Glomerular visceral epithelial cell (primary cell): ENCODE data around the gene KRTAP1-1.
"Not testable (repeated sequence)": the region's sequence is repeated elsewhere in the genome, so short reads cannot be mapped to it uniquely, and the experiment has no call there.

Source experiments
- DNase-seq: peaks from one replicate; pipeline ENCODE4 v3.0.0-alpha.2; 2016; ENCODE audit errors: extremely low spot score

Gene KRTAP1-1

DNA sequence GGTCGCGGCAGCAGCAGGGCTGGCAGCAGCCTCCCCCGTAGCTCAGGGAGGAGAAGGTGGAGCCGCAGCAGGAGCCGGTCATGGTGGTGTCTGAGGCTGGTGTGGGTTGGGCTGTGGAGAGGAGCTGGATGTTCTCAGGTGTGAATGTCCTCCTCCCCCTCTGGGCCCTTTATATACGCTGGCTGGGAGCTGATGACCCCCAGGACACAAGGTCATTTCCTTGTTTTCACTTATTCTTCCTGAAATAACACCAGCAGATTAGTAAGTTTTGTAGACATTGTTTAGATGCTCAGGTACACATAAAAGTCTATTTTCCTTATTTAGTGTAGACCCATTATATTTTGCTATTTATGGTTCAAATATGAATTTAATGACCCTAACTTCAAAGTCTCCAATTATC, 13.9 kb upstream of the KRTAP1-1 start, which contains the start of gene KRTAP2-2:
Gene KRTAP2-2 (minus strand): TSS at position 101 of the 400 bp plus-strand sequence. CDS start 19 bp downstream, at position 82.
- not testable (repeated sequence) for DNase-seq

DNA sequence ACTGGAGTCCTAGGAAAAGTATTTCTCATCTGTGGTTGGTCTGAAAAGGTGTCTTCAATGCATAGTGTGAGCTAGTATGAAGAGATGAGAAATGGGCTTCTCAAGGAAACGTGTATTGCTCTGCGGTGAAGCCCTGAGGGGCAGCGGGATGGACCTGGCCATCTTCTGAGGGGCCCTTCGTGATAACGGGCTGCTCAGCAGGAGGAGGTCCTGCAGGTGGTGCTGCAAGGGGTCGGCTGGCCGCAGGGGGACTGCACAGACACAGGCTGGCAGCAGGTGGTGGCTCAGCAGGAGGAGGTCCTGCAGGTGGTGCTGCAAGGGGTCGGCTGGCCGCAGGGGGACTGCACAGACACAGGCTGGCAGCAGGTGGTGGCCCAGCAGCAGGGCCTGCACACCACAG, 13.3 kb upstream of the KRTAP1-1 start:
- DNase-seq = not testable (repeated sequence)

DNA sequence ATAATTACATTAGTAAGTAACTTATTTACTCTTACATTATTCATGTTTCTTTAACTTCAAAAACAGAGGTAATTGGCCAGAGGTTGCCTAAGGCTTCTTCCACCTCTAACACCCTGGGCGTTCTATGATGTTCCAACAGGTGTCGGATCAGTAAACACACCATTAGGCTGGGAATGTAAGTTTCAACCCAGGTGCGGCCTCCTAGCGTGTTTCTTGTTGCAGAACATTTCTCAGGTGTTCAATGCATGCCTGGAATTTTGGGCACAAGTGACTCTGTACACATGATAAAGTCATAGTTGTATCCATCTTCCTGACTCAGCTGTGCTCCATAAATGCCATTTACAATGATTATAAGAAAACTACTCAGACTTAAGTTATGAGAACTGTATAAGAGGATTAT, 12.8 kb upstream of the KRTAP1-1 start:
- DNase-seq = no peak

DNA sequence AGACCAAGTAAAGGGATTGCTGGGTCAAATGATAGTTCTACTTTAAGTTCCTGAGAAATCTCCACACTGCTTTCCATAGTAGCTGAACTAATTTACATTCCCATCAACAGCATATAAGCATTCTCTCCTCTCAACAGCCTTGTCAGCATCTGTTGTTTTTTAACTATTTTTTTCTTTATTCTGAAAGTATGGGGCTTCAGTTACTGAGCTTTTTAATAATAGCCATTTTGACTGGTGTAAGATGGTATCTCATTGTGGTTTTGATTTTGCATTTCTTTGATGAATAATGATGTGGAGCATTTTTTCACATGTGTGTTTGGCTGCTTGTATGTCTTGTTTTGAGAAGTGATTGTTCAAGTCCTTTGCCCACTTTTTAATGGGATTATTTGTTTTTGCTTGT, 11.3 kb upstream of the KRTAP1-1 start:
- DNase-seq = no peak

DNA sequence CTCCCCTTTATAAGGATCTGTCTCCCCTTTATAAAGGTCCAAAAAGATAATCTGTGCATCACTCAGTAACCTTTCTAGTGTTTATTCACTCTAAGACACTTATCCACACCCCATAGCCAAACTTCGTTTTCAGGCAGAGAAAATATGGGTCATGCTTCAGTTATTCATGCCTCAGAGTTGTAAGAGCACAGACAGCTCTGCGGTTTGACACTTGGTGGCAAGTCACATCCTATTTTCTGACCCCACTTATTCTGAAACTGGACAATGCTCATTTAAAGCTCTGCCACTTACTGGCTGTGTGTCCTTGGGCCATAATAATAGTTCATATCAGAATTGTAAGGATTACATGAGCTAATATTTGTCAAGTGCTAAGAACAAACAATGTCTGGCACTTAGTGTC, 7.9 kb upstream of the KRTAP1-1 start:
- DNase-seq = peak; percentile 71

DNA sequence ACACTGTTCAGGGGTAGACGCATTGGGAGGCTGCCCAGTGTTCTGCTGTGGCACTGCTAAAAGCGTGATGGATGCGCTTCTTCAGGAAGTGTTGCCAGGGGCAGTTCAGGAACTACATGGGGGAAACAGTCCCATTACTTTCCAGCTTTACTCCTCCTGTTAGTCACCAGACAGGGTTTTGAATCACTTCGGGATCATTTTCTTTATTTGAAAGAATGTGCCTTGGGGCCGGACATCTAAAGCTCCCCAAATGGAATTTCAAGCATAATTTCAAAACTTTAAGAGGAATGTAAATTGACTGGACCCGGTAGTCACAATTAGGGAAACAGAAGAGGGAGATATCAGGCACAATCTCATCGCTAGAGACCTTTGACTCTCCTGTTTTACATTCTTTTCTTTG, 7.2 kb upstream of the KRTAP1-1 start:
- no peak for DNase-seq

DNA sequence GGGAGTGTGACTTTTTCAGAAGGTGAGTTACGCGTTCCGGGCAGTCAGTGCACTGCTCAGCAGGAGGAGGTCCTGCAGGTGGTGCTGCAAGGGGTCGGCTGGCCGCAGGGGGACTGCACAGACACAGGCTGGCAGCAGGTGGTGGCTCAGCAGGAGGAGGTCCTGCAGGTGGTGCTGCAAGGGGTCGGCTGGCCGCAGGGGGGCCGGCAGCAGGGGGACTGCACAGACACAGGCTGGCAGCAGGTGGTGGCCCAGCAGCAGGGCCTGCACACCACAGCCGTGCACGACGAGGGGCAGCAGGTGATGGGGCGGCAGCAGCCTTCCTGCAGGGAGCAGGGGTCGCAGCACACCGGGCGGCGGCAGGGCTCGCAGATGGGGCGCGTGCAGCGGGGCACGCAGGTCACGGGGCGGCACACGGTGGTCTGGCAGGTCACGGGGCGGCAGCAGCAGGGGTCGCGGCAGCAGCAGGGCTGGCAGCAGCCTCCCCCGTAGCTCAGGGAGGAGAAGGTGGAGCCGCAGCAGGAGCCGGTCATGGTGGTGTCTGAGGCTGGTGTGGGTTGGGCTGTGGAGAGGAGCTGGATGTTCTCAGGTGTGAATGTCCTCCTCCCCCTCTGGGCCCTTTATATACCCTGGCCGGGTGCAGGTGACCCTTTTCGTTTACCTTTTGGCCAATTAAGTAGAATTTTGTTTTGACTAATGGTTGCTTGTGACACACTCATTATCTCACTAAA, 5.7 kb upstream of the KRTAP1-1 start, which contains the start of gene KRTAP2-1:
Gene KRTAP2-1 (minus strand): TSS at position 582 of the 731 bp plus-strand sequence. CDS start 49 bp downstream, at position 533.
- DNase-seq = not testable (repeated sequence)

DNA sequence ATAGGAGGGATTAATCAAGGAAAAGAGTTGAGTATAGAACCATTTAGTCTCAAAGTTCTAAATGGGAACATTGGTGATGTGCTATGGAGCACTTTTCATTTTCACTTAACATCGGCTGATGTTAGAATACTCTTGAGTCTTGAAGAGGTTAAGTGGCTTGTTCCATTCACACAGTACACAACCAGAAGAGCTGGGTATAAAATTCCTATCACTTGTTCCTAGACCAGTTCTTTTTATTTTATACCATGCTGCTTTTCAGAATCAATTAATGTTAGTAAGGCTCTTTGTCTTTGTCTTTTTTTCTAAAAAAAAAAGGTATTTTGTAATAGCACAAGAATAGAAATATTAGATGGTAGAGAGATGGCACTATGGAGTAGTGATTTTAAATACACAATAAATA, 1.7 kb upstream of the KRTAP1-1 start:
- DNase-seq = no peak

DNA sequence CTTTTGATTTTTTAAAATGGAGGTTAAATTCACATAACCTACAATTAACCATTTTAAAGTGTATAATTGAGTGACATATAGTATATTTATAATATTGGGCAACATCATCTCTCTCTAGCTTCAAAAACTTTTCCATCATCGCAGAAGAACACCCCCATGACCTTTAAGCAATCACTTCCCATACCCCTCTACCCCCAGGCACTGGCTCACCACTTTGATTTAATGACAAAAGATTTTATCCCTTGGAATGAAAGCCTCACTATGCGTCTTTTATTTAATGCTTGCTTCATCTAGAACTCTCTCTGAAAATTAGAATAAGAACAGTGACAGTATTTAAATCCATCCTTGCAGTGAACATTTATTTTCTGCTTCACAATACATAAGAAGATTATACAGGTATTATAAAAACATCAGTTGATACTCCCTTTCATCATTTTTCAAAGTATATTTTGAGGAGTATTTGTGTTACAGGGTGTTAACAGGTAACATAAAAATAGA, 3.3 kb downstream of the KRTAP1-1 start:
- DNase-seq = no peak

DNA sequence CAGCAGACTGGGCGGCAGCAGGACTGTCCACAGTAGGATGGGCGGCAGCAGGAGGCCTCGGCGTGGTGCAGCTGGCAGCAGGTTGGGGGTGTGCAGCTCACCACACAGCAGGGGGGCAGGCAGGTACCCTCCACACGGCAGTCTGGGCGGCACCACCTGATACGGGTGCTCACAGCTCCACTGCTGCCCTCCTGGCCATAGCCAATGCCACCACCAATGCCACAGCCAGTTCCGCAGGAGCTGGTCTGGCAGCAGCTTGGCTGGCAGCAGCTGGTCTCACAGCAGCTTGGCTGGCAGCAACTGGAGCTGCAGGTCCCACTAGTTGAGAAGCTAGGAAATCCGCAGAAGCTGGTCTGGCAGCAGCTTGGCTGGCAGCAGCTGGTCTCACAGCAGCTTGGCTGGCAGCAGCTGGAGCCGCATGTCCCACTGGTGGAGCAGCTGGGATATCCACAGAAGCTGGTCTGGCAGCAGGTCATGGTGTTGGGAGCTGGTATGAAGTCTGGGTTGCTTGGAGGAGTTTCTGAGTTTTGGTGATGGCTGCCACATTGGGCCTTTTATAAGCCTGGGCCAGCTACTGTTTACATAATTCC, 6.8 kb downstream of the KRTAP1-1 start, which contains the start of gene KRTAP1-3:
Gene KRTAP1-3 (minus strand): TSS at position 529 of the 590 bp plus-strand sequence. CDS start 53 bp downstream, at position 476.
- DNase-seq = not testable (repeated sequence)

DNA sequence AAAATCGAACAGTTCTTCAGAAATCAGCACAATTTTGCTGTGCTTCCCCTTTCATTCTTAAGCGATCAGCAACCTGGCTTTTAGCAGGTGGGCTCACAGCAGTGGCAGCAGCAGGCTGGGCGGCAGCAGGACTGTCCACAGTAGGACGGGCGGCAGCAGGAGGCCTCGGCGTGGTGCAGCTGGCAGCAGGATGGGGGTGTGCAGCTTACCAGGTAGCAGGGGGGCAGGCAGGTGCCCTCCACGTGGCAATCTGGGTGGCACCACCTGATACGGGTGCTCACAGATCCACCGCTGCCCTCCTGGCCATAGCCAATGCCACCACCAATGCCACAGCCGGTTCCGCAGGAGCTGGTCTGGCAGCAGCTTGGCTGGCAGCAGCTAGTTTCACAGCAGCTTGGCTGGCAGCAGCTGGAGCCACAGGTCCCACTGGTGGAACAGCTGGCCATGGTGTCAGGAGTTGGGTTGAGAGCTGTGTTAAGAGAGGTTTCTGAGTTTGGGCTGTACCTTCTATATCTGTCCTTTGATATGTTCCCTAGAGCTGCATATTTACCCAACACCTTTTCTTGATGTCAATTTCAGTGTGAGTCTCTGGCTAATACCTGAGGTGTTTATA, 11.5 kb downstream of the KRTAP1-1 start, which contains the start of gene KRTAP1-4:
Gene KRTAP1-4 (minus strand): TSS at position 563 of the 613 bp plus-strand sequence. CDS start 117 bp downstream, at position 446.
- no peak for DNase-seq

DNA sequence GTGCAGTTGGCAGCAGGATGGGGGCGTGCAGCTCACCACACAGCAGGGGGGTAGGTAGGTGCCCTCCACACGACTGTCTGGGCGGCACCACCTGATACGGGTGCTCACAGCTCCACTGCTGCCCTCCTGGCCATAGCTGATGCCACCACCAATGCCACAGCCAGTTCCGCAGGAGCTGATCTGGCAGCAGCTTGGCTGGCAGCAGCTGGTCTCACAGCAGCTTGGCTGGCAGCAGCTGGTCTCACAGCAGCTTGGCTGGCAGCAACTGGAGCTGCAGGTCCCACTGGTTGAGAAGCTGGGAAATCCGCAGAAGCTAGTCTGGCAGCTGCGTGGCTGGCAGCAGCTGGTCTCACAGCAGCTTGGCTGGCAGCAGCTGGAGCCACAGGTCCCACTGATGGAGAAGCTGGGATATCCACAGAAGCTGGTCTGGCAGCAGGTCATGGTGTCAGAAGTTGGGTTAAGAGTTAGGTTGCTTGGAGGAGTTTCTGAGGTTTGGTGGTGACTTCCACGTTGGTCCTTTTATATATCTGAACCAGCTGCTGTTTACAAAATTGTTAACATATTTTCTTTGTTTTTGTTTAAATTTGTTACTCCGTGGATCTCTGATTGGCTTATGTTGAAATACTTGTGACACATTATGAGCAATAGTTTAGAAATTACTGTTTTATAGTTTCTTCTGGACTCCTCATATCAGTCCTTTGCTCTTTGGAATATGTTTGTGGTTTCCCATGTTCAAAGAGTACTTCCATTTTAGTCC, 14.4 kb downstream of the KRTAP1-1 start, which contains the start of gene KRTAP1-5:
Gene KRTAP1-5 (minus strand): TSS at position 494 of the 757 bp plus-strand sequence. CDS start 53 bp downstream, at position 441.
- DNase-seq = no peak

DNA sequence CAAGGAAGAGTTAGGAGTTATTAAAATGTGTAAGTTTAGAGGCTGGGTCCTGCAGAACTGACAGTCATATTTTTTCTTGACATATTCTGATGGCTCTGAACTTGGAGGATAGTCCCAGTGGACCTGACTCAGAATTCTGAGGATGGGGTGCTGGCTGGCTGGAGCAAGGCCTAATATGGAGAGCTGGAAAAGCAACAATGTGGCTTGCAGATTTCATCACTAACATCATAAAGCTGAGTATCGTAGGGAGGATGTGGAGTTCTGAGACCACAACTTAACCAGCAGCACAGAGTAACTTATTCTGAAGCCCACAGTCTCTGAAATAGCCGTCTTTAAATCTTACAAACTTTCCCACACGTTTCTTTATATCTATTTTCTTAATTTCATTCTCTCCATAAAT, 16.6 kb downstream of the KRTAP1-1 start:
- DNase-seq = no peak

DNA sequence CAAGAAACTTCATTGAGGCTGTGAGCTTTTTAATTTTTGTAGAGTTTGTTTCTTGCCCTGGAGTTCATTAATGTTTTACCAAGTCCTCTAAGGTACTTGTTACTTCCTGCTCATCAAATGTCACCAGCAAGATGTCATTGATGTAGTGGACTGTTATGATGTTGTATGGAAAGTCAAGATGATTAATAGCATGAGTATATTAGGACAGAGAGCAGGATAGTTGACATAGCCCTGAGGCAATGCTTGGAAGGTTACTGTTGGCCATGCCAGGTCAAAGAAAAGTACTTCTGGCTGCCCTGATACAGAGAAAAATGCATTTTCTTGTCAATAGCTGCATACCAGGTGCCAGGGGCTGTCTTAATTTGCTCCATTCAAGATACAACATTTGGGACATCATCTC, 20.9 kb downstream of the KRTAP1-1 start:
- no peak for DNase-seq

DNA sequence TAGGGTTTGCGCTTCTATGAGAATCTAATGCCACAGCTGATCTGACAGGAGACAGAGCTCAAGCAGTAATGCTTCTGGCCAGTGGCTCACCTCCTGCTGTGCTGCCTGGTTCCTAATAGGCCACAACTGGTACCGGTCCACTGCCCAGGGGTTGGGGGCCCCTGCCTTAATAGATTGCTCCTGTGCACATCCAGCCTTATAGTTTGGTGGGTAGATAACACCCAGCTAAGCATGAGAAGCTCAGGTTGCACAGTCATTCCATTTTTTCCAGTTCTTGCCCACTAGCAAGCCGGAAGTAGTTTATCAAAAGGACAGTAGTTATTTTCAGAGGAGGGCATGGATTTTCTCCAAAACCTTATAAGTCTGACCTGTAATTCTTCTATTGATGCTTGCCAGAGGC, 21.8 kb downstream of the KRTAP1-1 start:
- DNase-seq = no peak

DNA sequence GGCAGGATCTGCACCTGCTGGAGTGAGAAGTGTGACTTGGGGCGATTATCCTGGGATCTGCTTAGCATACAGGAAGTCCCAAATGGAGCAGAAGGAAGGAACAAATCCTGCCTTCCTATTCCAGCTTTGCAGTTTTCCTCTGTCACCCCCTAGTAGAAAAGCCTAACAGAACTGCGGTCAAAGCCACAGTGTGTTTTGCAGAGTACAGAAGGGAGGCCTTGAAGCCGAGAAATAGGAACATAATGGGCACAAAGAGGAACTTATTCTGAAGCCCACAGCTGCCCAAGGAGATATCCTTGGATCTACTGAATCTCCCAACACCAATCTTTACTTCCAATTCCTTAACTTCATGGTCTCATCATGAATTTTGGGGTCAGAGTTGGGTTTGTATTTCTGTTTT, 22.7 kb downstream of the KRTAP1-1 start:
- no peak for DNase-seq

DNA sequence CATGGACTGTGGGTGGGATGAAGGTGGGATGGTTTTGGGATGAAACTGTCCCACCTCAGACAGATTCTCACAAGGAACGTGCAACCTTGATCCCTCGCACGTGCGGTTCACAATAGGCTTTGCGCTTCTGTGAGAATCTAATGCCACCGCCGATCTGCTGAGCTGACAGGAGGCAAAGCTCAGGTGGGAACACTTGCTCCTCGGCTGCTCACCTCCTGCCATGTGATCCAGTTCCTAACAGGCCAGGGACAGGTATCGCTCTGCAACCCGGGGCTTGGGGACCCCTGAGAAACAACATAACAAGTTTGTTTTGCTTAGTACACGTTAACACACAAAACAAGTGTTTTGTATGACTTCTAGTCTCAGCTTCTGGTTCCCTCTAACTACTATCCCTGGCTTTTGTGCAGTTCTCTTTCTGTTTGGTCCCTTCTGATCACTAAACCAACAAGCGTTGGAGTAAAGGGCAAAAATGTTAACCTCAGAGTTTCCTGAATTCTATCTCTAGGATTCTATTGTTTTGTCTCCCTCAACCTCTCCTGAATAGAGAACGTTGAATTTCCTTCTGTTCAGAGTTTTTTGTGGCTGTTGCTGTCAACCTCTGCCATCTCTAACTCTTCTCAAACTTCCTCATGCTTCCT, 24.6 kb downstream of the KRTAP1-1 start:
- no peak for DNase-seq

DNA sequence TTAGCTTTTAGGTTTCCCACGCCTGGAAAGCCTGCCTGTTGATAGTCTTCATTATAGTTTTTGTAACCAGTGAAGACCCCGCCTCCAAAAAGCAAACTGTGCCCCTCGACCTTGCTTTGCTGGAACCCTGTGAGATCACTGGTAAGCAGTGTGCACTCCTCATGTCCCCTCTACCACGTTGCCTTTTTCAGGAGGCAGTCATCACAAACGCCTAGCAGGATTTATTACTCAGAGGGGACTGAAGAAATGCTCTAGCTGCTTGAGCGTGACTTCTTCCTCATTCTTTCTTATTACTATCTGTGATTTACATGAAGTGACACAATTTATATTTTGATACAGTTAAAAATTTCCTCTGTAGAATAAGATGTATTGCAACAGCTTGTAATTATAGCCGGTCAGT, 25.8 kb downstream of the KRTAP1-1 start:
- no peak for DNase-seq

DNA sequence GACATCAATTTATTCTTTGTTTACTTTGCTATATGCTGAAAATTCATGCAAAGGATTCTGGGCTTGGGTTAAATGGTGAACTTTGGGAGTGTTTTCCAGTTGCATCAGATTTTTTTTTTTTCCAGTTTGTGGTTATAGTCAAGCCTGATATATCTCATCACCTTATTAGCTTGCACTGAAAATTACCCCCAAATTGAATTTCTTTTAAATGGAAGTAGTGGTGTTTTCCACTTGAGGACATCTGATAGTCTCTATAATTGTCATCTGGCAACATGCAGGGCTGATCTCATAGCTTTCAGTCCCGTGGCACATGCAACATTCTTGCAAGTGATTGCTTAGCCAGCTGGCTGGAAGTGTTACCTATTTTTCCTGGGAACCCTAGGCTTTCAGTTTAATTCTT, 27.6 kb downstream of the KRTAP1-1 start:
- no peak for DNase-seq

DNA sequence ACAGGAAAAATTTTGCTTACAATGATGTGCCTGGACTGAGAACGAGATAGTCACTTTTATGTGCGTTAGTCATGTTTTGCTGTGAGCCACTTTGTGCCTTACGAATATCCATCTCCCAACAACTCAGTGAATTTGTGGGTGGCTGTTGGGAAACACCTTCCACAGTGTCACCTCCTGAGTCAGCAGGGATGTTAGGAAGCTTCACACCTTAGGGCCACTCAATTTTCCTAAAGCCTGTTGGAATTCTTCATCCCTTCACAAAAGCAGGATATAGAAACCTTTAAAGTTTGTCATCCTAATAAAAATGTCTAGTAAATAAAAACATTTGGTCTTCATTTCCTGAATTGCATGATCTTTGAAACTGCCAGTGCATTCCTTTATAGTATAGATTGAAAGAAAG, 28.1 kb downstream of the KRTAP1-1 start:
- no peak for DNase-seq
